Gastrocnemius medialis (tissue), 4 donors: ENCODE results near the gene RASSF8. TPM values are rescaled to one million over a fixed set of nuclear protein-coding genes. Genes with fewer than 3 reads are reported as not detected.

Experiments used
- ATAC-seq, 2 donors: fragments of 150-250 bp; one replicate each; pipeline ENCODE4 v1.9.1; 2016
- DNase-seq, 2 donors: peaks; one replicate each; pipeline ENCODE4 v3.0.0-alpha.2; 2019
- H3K27ac ChIP-seq, 4 donors: fragments of 200-600 bp; sonication (generic); 1 replicate in 1 of 4; 2 replicates in 3 of 4; pipeline ENCODE4 v1.5.1; 2016 to 2018; ENCODE audit warnings: mild to moderate bottlenecking in 2 of 4, moderate library complexity in 1 of 4
- H3K27me3 ChIP-seq, 3 donors: fragments of 200-600 bp; sonication (generic) in 2 of 3; 1 replicate in 1 of 3; 2 replicates in 2 of 3; pipeline versions ENCODE4 v1.5.1 to v1.6.0; 2016 to 2019; ENCODE audit warnings: mild to moderate bottlenecking in 1 of 3, moderate library complexity in 1 of 3
- H3K36me3 ChIP-seq, 2 donors: fragments of 200-600 bp; sonication (generic) in 1 of 2; one replicate each; pipeline ENCODE4 v1.5.1; 2017 to 2018
- H3K4me1 ChIP-seq, 2 donors: fragments of 200-600 bp; sonication (generic) in 1 of 2; one replicate each; pipeline ENCODE4 v1.5.1; 2016 to 2017; ENCODE audit warnings: mild to moderate bottlenecking in 2 of 2
- H3K4me3 ChIP-seq, 4 donors: fragments of 200-600 bp; sonication (generic) in 3 of 4; 1 replicate in 1 of 4; 2 replicates in 3 of 4; pipeline ENCODE4 v1.5.1; 2016 to 2019; ENCODE audit warnings: mild to moderate bottlenecking in 2 of 4
- H3K9me3 ChIP-seq, 3 donors: fragments of 200-600 bp; sonication (generic) in 2 of 3; 1 replicate in 1 of 3; 2 replicates in 2 of 3; pipeline ENCODE4 v1.5.1; 2016 to 2019
- CTCF ChIP-seq, 5 experiments: fragments of 450-650 bp in 3 of 5; fragments of 200-600 bp in 2 of 5; sonication (generic) in 2 of 5; IDR thresholded peaks in 4 of 5; conservative IDR thresholded peaks in 1 of 5; 1 replicate in 4 of 5; 2 replicates in 1 of 5; pipeline ENCODE4 v1.5.1; 2016 to 2019; ENCODE audit warnings: antibody characterized with exemption in 5 of 5, mild to moderate bottlenecking in 3 of 5, moderate library complexity in 3 of 5
- POLR2A ChIP-seq, 2 donors: fragments of 450-650 bp; IDR thresholded peaks; one replicate each; pipeline ENCODE4 v1.6.1; 2017; ENCODE audit warnings: antibody characterized with exemption in 2 of 2, mild to moderate bottlenecking in 2 of 2, moderate library complexity in 2 of 2
- in situ Hi-C, 4 donors: fragments of 200-750 bp; cut with MboI; loops; one replicate each; pipeline versions ENCODE4 v1.15.0 to v1.8.0; 2017; ENCODE audit warnings: low sequenced_read_pairs in 4 of 4
- intact Hi-C: fragments of 100-400 bp; cut with DNase I; formaldehyde crosslinking; loops from one replicate; pipeline ENCODE4 v1.15.1; 2023; ENCODE audit warnings: low total_unique reads
- total RNA-seq, 4 donors: library from RNA; depleted of rRNA; stranded (reverse); fragments of >200 nt; gene quantifications; one replicate each; pipeline versions ENCODE4 v1.1.0 to v1.2.3, GENCODE V29; 2016

Gene RASSF8
- total RNA-seq, 4 donors from 2014 or later = 23.6 to 36.8 (median 28.0) TPM

DNA sequence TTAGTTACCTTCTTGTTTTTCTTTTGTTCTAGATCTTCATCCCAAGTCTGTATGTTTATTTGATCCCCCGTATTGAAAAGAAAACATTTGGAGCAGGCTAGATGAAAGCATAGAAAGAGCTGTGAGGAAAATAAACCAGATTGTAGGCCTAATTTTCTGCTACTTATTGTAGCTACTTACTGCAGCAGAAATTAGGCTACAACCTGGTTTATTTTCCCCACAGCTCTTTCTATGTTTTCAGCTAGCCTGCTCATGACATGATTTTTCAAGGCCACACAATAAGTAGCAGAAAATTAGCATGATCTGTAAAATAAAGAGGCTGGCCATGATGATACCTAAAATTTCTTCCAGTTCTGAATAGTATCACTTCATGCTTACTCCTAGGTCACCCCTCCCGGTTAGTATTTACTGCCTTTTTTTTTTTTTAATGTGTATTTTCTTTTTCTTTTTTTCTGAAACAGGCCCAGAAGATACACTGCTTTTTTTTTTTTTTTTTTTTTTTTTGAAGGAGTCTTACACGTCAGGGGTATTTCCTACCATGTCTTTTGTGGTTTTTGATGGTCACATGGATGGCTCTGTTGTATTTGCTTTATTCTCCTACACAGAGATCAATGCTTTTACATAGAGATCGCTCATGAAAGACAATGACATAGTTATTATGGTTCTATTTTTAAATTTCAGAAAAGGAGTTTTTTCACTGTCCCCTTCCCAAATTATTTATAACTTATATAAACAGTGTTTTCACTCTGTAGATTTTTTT lies 134.0 kb downstream of the RASSF8 start:
- TF ChIP-seq POLR2A (IDR thresholded peaks at IDR 0.05) = no peak
- no peak for TF ChIP-seq CTCF (IDR thresholded peaks at IDR 0.05 in 4 of 5, conservative IDR thresholded peaks at IDR 0.05 in 1 of 5)
- H3K9me3 ChIP-seq = no peaks in the 10 kb centered on the region
- in situ Hi-C loops = loop anchor here (10.0 to 25.0 kb wide), 4 partner anchors 212 to 570 kb away; no protein-coding TSS in a partner anchor
- H3K4me1 ChIP-seq = peaks cover 0 to 3% of the 10 kb centered on the region in 2 donors
- intact Hi-C loops = loop anchor here (10.0 kb wide), 2 partner anchors 212 to 302 kb away; no protein-coding TSS in a partner anchor
- H3K4me3 ChIP-seq = no peak overlapping the region
- no peaks in the 10 kb centered on the region for H3K36me3 ChIP-seq
- DNase-seq = no peak
- no peaks in the 10 kb centered on the region for H3K27me3 ChIP-seq
- no peak for ATAC-seq
- no peak overlapping the region for H3K27ac ChIP-seq

GRCh38 chr12:26095186-26095585 lies 136.7 kb downstream of the RASSF8 start:
- in situ Hi-C loops (loop anchor here (10.0 to 25.0 kb wide), 4 partner anchors 210 to 567 kb away; no protein-coding TSS in a partner anchor), intact Hi-C loops (loop anchor here (5.0 to 10.0 kb wide), 4 partner anchors 210 to 607 kb away; no protein-coding TSS in a partner anchor)
- Histone ChIP-seq H3K36me3 (no peaks in the 10 kb centered on the region), H3K9me3 (no peaks in the 10 kb centered on the region), H3K27ac (no peak overlapping the region), H3K4me1 (peaks cover 0 to 4% of the 10 kb centered on the region in 2 donors), H3K27me3 (no peaks in the 10 kb centered on the region), H3K4me3 (no peak overlapping the region)
- ATAC-seq (no peak), DNase-seq (no peak)
- TF ChIP-seq POLR2A (IDR thresholded peaks at IDR 0.05) = no peak
- TF ChIP-seq CTCF (IDR thresholded peaks at IDR 0.05 in 4 of 5, conservative IDR thresholded peaks at IDR 0.05 in 1 of 5) = no peak

GRCh38 chr12:26096036-26096435 lies 137.6 kb downstream of the RASSF8 start:
- Histone ChIP-seq H3K9me3 (no peaks in the 10 kb centered on the region), H3K27ac (no peak overlapping the region), H3K4me1 (peaks cover 0 to 4% of the 10 kb centered on the region in 2 donors), H3K4me3 (no peak overlapping the region), H3K27me3 (no peaks in the 10 kb centered on the region), H3K36me3 (no peaks in the 10 kb centered on the region)
- intact Hi-C loops (loop anchor here (5.0 to 10.0 kb wide), 4 partner anchors 209 to 606 kb away; no protein-coding TSS in a partner anchor), in situ Hi-C loops (loop anchor here (10.0 to 25.0 kb wide), 4 partner anchors 209 to 566 kb away; no protein-coding TSS in a partner anchor)
- TF ChIP-seq POLR2A (IDR thresholded peaks at IDR 0.05) (no peak), CTCF (IDR thresholded peaks at IDR 0.05 in 4 of 5, conservative IDR thresholded peaks at IDR 0.05 in 1 of 5) (no peak)
- DNase-seq = no peak
- ATAC-seq = no peak

DNA sequence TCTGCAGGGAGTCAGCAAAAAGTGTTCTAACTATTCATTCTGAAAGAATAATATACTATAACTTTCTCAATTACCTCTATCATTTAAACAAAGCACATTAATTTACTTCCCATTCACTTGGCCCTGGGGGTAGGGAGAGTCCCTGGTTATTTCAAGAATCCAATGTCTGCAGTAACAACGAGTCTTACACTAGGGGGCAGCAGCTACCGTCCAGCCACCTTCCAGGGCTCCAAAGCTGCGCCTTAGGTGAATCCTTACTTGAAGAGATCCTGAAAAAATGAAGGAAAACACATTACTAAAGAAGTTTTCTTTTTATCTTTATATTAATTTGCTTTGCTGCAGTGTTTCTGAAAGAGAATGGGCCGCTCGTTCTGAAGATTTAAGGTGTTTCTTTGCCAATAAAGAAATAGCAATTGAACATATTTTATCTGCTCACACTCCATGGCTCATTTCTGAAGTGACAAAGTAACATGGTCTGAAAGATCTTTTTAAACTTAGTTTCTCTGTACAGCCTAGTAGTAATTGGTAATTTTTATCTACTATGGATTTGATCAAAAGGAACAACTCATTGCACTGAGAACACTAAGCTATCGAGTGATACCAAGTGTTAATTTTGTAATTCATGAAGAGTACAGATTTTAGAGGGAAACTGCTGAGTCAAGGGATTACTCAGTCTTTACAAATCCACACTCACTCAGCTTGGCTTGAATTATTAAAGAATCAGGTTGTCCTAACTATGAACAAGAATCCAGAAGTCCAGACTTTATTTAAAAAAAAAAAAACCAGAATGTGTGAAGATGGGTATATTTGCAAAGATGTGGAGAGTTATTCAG lies 138.8 kb downstream of the RASSF8 start:
- Histone ChIP-seq H3K36me3 (no peaks in the 10 kb centered on the region), H3K27me3 (no peaks in the 10 kb centered on the region), H3K4me1 (peaks cover 4 to 5% of the 10 kb centered on the region in 2 donors), H3K27ac (no peak overlapping the region), H3K9me3 (no peaks in the 10 kb centered on the region), H3K4me3 (no peak overlapping the region)
- no peak for TF ChIP-seq POLR2A (IDR thresholded peaks at IDR 0.05)
- TF ChIP-seq CTCF (IDR thresholded peaks at IDR 0.05 in 4 of 5, conservative IDR thresholded peaks at IDR 0.05 in 1 of 5) = peak; percentile 84 to 98 (median 88)
- DNase-seq (peak; percentile 49 to 67), ATAC-seq (peak; percentile 95 to 98)
- in situ Hi-C loops (loop anchor here (10.0 to 25.0 kb wide), 4 partner anchors 208 to 565 kb away; no protein-coding TSS in a partner anchor), intact Hi-C loops (loop anchor here (1.0 to 10.0 kb wide), 6 partner anchors 99 to 605 kb away; no protein-coding TSS in a partner anchor)
